Measurements from ENCODE around the gene MYO7B. TPM values are rescaled to one million over a fixed set of nuclear protein-coding genes. Genes with fewer than 3 reads are reported as not detected.

Gene MYO7B
- total and polyA plus RNA-seq, 12 donors, result 0.13 to 1.5 (median 0.32) TPM; not detected in 1

DNA sequence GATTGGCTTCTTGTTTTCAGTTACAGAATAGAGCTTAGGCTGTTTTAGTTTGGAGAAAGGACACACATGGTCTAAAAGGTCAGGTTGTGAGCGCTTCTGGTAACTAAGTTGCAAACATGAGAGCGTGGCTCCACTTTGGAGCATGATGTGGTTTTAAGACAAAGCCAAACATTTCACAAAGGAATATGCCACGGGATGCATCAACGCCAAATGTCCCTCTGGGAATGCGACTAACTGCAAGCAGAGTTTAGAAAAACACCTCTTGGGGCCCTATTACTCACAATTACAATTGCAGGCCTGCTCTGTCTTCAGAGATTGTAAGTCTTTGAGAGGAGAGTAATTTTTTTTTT is 25.4 kb downstream of the MYO7B start:
- Histone ChIP-seq H3K4me3 (no peak overlapping the region), H3K4me1 (replicated peaks in 1 of 2) (no peaks in the 10 kb centered on the region), H3K36me3 (replicated peaks in 1 of 2) (no peaks in the 10 kb centered on the region), H3K9me3 (replicated peaks in 1 of 3) (no peaks in the 10 kb centered on the region), H3K27ac (no peak overlapping the region), H3K27me3 (no peaks in the 10 kb centered on the region)
- DNase-seq, result no peak
- TF ChIP-seq, protein P1, sequence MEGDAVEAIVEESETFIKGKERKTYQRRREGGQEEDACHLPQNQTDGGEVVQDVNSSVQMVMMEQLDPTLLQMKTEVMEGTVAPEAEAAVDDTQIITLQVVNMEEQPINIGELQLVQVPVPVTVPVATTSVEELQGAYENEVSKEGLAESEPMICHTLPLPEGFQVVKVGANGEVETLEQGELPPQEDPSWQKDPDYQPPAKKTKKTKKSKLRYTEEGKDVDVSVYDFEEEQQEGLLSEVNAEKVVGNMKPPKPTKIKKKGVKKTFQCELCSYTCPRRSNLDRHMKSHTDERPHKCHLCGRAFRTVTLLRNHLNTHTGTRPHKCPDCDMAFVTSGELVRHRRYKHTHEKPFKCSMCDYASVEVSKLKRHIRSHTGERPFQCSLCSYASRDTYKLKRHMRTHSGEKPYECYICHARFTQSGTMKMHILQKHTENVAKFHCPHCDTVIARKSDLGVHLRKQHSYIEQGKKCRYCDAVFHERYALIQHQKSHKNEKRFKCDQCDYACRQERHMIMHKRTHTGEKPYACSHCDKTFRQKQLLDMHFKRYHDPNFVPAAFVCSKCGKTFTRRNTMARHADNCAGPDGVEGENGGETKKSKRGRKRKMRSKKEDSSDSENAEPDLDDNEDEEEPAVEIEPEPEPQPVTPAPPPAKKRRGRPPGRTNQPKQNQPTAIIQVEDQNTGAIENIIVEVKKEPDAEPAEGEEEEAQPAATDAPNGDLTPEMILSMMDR (IDR thresholded peaks at IDR 0.05), result no peak
- no peak for TF ChIP-seq POLR2A (IDR thresholded peaks at IDR 0.05)
- 72 to 85% (median 82%) methylated on average over 5 of the region's 5 CpGs for WGBS, 4 donors
- intact Hi-C loops (cut with DNase I), result no loop called here

DNA sequence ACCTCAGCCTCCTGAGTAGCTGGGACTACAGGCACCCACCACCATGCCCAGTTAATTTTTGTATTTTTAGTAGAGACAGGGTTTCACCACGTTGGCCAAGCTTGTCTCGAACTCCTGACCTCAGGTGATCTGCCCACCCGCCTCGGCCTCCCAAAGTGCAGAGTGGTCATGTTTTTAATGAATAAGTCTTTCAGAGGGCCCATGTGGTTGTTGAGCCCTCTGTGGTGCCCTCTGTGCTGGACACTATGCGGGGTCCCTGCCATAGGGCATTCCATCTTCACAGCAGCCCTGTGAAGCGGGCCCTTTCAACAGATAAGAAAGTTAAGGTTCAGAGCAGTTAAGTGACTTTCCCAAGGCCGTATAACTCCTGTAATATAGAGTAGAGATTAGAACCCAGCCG is 25.9 kb downstream of the MYO7B start:
- Histone ChIP-seq H3K36me3 (replicated peaks in 1 of 2) (no peaks in the 10 kb centered on the region), H3K4me3 (no peak overlapping the region), H3K4me1 (replicated peaks in 1 of 2) (no peaks in the 10 kb centered on the region), H3K27me3 (no peaks in the 10 kb centered on the region), H3K27ac (no peak overlapping the region), H3K9me3 (replicated peaks in 1 of 3) (no peaks in the 10 kb centered on the region)
- TF ChIP-seq POLR2A (IDR thresholded peaks at IDR 0.05), result no peak
- TF ChIP-seq, protein P1 (IDR thresholded peaks at IDR 0.05), result no peak
- WGBS, 4 donors, result 86 to 92% (median 90%) methylated on average over 8 of the region's 8 CpGs
- peak in 1 of 7 donors; percentile 34 for DNase-seq
- intact Hi-C loops (cut with DNase I), result no loop called here

DNA sequence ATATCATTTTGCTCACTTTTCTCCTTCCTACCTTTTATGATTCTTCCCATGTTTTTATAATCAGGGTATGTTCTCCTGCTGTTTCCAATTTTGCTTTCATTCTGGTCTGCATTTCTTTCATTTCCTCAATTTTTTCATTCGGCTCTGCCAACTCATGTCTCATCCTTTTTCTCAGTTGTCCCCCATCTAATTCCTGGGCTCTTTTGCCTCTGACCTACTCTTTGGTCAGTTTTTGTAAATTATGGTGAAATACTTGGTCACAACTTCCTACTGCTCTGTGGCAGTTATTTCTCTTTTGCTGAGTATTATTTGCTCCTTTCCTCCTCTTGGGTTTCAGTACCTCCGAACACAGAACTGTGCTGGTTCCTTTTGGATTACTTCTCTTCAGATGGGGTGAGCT is 27.5 kb downstream of the MYO7B start:
- no peak for TF ChIP-seq POLR2A (IDR thresholded peaks at IDR 0.05)
- TF ChIP-seq, protein P1 (IDR thresholded peaks at IDR 0.05), result no peak
- WGBS, 4 donors, result 73 to 84% (median 78%) methylated on average over 2 of the region's 2 CpGs
- no peaks in the 10 kb centered on the region for H3K4me1 ChIP-seq (replicated peaks in 1 of 2)
- H3K27ac ChIP-seq, result no peak overlapping the region
- H3K9me3 ChIP-seq (replicated peaks in 1 of 3), result no peaks in the 10 kb centered on the region
- intact Hi-C loops (cut with DNase I), result no loop called here
- no peaks in the 10 kb centered on the region for H3K36me3 ChIP-seq (replicated peaks in 1 of 2)
- H3K4me3 ChIP-seq, result no peak overlapping the region
- DNase-seq, result no peak
- no peaks in the 10 kb centered on the region for H3K27me3 ChIP-seq

DNA sequence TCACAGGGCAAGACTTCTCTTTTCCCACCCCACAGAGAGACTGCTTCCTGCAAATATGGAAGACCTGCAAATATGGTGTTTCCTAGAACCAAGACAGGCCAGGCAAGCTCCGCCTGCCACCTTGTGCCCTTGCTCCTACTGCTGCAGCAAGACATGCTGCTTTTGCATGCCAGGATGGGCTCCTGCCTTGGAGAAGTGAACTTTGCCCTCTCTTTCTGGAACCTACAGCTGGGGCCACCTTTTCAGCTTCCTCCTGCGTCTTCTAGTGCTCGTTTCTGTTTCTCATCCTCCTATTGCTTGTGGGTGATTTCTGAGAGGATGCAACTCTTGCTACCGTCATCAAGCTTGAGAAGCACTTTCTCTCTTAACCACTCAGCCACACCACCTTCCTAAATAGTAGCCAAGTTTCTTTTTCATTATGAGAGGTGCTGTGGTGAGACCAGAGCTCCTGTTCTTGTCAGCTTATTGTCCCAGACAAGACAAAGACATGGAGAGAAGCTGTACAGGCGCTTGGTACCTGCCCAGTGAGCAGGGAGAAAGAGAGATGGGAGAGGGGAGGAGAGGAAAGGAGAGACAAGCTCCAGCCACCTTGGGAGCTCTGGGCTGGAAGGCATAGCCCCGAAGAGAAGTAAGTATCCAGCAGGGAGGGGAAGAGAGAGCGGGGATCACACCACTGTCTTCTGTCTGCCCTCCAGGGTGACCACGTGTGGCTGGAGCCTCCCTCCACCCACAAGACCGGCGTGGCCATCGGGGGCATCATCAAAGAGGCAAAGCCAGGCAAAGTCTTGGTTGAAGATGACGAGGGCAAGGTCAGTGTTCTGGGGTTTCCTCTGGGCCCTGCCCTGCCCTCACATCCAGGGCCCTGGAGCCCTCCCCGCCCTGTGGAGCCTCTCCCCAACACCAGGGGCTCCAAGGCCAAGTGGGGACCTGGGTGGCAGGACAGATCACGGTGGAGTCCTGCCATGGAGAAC is 28.3 kb downstream of the MYO7B start:
- H3K36me3 ChIP-seq (replicated peaks in 1 of 2), result no peaks in the 10 kb centered on the region
- peak in 1 of 7 donors; percentile 31 for DNase-seq
- no peaks in the 10 kb centered on the region for H3K4me1 ChIP-seq (replicated peaks in 1 of 2)
- no peak overlapping the region for H3K4me3 ChIP-seq
- intact Hi-C loops (cut with DNase I), result no loop called here
- no peak for TF ChIP-seq POLR2A (IDR thresholded peaks at IDR 0.05)
- TF ChIP-seq, protein P1 (IDR thresholded peaks at IDR 0.05), result no peak
- 65 to 88% (median 73%) methylated on average over 13 to 14 of the region's 14 CpGs for WGBS, 4 donors
- no peaks in the 10 kb centered on the region for H3K9me3 ChIP-seq (replicated peaks in 1 of 3)
- H3K27ac ChIP-seq, result no peak overlapping the region
- H3K27me3 ChIP-seq, result no peaks in the 10 kb centered on the region
